Measurements from ENCODE around the gene C16orf54. TPM values are rescaled to one million over a fixed set of nuclear protein-coding genes. Genes with fewer than 3 reads are reported as not detected.

C16orf54 gene
- total and polyA plus RNA-seq, 9 of the 15 experiments (the other 6 are each of a cell fraction or from before 2014, with no cell fraction given), result 0.09 TPM; not detected in 8

DNA sequence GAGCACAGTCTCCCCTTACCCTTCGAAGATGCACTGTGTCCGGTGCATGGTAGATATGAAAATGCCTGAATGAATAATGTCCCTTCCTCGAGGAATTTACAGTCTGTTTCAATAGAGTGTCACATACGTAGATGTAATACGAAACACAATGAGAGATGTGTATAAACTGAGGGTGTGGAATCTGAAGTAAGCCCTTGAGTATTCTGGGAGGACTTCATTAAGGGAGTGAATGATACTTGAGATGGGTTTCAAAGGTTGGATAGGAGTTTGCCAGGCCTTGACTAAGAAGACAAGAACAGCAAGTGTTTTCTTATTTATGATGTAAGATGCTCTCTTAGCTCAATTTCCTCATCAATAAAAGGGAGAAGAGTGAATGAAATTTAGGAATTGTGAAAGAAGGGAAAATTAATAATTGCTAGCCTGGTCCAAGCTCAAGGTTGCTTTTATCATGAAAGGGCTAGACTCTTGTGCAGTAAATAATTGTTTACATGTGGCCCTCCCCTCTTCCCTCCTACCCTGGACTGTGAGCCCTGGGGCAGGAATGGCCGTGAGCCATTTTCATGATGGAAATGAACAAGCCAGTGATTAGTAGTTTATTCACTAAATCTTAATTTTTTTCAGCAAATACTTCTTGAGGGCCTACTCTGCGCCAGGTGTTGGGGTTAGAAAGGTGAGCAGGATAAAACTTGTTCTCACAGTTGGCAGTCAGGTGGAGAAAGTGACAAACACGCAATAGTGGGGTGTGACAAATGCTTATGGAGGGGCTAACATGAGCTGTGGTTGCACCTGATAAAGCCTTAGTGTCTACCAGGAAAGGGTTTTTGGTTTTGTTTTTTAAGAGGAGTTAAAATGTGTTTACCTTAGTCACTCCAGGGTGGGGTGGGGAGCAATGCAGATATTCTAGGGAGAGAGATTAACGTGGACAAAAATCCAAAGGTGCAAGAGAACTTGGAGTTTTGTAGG, 46.3 kb upstream of the C16orf54 start (continued):
- TF ChIP-seq ELF1 (tag; IDR thresholded peaks at IDR 0.05) (no peak), MEIS2 (IDR thresholded peaks at IDR 0.05; ENCODE audit: partially characterized antibody) (peak; percentile 25), ZNF165 (CRISPR knock-in tag; IDR thresholded peaks at IDR 0.05; ENCODE audit: borderline replicate concordance) (no peak), ARID1B (IDR thresholded peaks at IDR 0.05) (peak; percentile 50), TCF3 (CRISPR knock-in tag; IDR thresholded peaks at IDR 0.05) (peak; percentile 54; the same call in 1 of the 2 replicates), GTF2A2 (tag; IDR thresholded peaks at IDR 0.05) (no peak), TAL1 (IDR thresholded peaks at IDR 0.05) (peak; percentile 28; the same call in 1 of the 2 replicates), KLF1 (tag; IDR thresholded peaks at IDR 0.05) (no peak), RBM34 (IDR thresholded peaks at IDR 0.05; ENCODE audit: borderline replicate concordance, insufficient read depth, low read length) (no peak), KDM5B (IDR thresholded peaks at IDR 0.05; ENCODE audit: insufficient replicate concordance, low read depth, low read length) (no peak), ARID2 (IDR thresholded peaks at IDR 0.05) (no peak)
- TF ChIP-seq, protein P1, sequence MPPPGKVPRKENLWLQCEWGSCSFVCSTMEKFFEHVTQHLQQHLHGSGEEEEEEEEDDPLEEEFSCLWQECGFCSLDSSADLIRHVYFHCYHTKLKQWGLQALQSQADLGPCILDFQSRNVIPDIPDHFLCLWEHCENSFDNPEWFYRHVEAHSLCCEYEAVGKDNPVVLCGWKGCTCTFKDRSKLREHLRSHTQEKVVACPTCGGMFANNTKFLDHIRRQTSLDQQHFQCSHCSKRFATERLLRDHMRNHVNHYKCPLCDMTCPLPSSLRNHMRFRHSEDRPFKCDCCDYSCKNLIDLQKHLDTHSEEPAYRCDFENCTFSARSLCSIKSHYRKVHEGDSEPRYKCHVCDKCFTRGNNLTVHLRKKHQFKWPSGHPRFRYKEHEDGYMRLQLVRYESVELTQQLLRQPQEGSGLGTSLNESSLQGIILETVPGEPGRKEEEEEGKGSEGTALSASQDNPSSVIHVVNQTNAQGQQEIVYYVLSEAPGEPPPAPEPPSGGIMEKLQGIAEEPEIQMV (tag; conservative IDR thresholded peaks at IDR 0.05; ENCODE audit: low read depth), result no peak
- TF ChIP-seq, protein P2, sequence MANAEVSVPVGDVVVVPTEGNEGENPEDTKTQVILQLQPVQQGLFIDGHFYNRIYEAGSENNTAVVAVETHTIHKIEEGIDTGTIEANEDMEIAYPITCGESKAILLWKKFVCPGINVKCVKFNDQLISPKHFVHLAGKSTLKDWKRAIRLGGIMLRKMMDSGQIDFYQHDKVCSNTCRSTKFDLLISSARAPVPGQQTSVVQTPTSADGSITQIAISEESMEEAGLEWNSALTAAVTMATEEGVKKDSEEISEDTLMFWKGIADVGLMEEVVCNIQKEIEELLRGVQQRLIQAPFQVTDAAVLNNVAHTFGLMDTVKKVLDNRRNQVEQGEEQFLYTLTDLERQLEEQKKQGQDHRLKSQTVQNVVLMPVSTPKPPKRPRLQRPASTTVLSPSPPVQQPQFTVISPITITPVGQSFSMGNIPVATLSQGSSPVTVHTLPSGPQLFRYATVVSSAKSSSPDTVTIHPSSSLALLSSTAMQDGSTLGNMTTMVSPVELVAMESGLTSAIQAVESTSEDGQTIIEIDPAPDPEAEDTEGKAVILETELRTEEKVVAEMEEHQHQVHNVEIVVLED (CRISPR knock-in tag; IDR thresholded peaks at IDR 0.05), result no peak
- TF ChIP-seq, protein P3, sequence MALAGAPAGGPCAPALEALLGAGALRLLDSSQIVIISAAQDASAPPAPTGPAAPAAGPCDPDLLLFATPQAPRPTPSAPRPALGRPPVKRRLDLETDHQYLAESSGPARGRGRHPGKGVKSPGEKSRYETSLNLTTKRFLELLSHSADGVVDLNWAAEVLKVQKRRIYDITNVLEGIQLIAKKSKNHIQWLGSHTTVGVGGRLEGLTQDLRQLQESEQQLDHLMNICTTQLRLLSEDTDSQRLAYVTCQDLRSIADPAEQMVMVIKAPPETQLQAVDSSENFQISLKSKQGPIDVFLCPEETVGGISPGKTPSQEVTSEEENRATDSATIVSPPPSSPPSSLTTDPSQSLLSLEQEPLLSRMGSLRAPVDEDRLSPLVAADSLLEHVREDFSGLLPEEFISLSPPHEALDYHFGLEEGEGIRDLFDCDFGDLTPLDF (CRISPR knock-in tag; IDR thresholded peaks at IDR 0.05), result no peak
